Raji (cell line): ENCODE results near the gene MTURN.

ENCODE experiments used
- POLR2A ChIP-seq: IDR thresholded peaks from 2 replicates; pipeline ENCODE4 v1.6.1; 2011; ENCODE audit warnings: low read depth, low read length, control low read depth; ENCODE audit not compliant: insufficient read depth

The MTURN gene

GRCh38 chr7:30201921-30202320 lies 67.1 kb downstream of the MTURN start:
- TF ChIP-seq POLR2A = peak; percentile 39; the same call in 1 of the 2 replicates

GRCh38 chr7:30202671-30203070 lies 67.9 kb downstream of the MTURN start:
- TF ChIP-seq POLR2A = no peak

- TF ChIP-seq POLR2A = no peak
Observed at GRCh38 chr7:30206491-30206890, 71.7 kb downstream of the MTURN start.

- TF ChIP-seq POLR2A = no peak
Observed at GRCh38 chr7:30206942-30207341, 72.2 kb downstream of the MTURN start.

- TF ChIP-seq POLR2A = no peak
Observed at GRCh38 chr7:30207376-30207775, 72.6 kb downstream of the MTURN start.

- no peak for TF ChIP-seq POLR2A
Observed at GRCh38 chr7:30209951-30210350, 75.2 kb downstream of the MTURN start.
